Spleen (tissue), 7 donors: ENCODE measurements around the gene SPATA3.

Experiments
- CTCF ChIP-seq, 11 experiments: fragments of 200-600 bp in 7 of 11; fragments of 450-650 bp in 4 of 11; sonication (generic) in 4 of 11; IDR thresholded peaks in 8 of 11; conservative IDR thresholded peaks in 3 of 11; 1 replicate in 7 of 11; 2 replicates in 4 of 11; pipeline versions ENCODE4 v1.4.0 to v1.8.0; 2016 to 2021; ENCODE audit warnings: antibody characterized with exemption in 11 of 11, inconsistent platforms in 4 of 11, mild to moderate bottlenecking in 1 of 11
- POLR2A ChIP-seq, 3 donors: fragments of 450-650 bp; IDR thresholded peaks; one replicate each; pipeline ENCODE4 v1.5.1; 2017; ENCODE audit warnings: antibody characterized with exemption in 3 of 3, mild to moderate bottlenecking in 1 of 3
- donor health status: DM: no; HTN: no; CAD: no; lungs with moderate emphysema.
- donor health status: DM: no; HTN: no; CAD: no.
- donor health status: DM: no; HTN: no; CAD: no.

- no peak for TF ChIP-seq CTCF (IDR thresholded peaks at IDR 0.05 in 8 of 11, conservative IDR thresholded peaks at IDR 0.05 in 3 of 11)
- no peak for TF ChIP-seq POLR2A (IDR thresholded peaks at IDR 0.05)
These were observed 38.5 kb downstream of the SPATA3 start for GRCh38 chr2:231034291-231034882.
